DND-41 (cell line): ENCODE data around the gene STRA8.

ENCODE experiments used
- ATAC-seq: fragments of 200-7000 bp; cut with Tn5 transposase; 3 replicates; pipeline ENCODE4 v1.9.1; 2021; ENCODE audit warnings: low read depth; ENCODE audit not compliant: insufficient read depth
- DNase-seq: peaks from one replicate; pipeline ENCODE4 v3.0.0-alpha.2; 2020
- H2AFZ ChIP-seq: 2 replicates; pipeline ENCODE4 v1.6.0; 2012; ENCODE audit warnings: low read depth, low read length
- H3K27ac ChIP-seq: 2 replicates; pipeline ENCODE4 v1.5.1; 2012; ENCODE audit warnings: low read length, inconsistent platforms
- H3K27me3 ChIP-seq: fragments of 200-600 bp; sonication (generic); 2 replicates; pipeline ENCODE4 v1.6.0; 2012; ENCODE audit warnings: low read length, mild to moderate bottlenecking, inconsistent platforms; ENCODE audit not compliant: insufficient read depth, poor library complexity
- H3K36me3 ChIP-seq: 2 replicates; pipeline ENCODE4 v1.5.1; 2012; ENCODE audit warnings: low read length, inconsistent platforms; ENCODE audit not compliant: insufficient read depth
- H3K4me1 ChIP-seq: 2 replicates; pipeline ENCODE4 v1.5.1; 2012; ENCODE audit warnings: mild to moderate bottlenecking, low read length; ENCODE audit not compliant: insufficient read depth
- H3K4me2 ChIP-seq: 2 replicates; pipeline ENCODE4 v1.6.0; 2012; ENCODE audit warnings: mild to moderate bottlenecking, moderate library complexity, low read length, inconsistent platforms; ENCODE audit not compliant: insufficient read depth
- H3K4me3 ChIP-seq, 2 experiments: fragments of 200-600 bp in 1 of 2; shearing (Covaris generic) in 1 of 2; 2 replicates each; pipeline ENCODE4 v1.5.1; 2012 to 2016; ENCODE audit warnings: inconsistent platforms in 2 of 2, low read length in 2 of 2, mild to moderate bottlenecking in 2 of 2, low read depth in 1 of 2, moderate library complexity in 1 of 2
- H3K79me2 ChIP-seq: 2 replicates; pipeline ENCODE4 v1.6.0; 2012; ENCODE audit warnings: low read length, inconsistent platforms; ENCODE audit not compliant: insufficient read depth
- H3K9ac ChIP-seq: 2 replicates; pipeline ENCODE4 v1.6.0; 2012; ENCODE audit warnings: low read depth, mild to moderate bottlenecking, inconsistent platforms, low read length, moderate library complexity
- H3K9me3 ChIP-seq: 2 replicates; pipeline ENCODE4 v1.5.1; 2012; ENCODE audit warnings: low read length, moderate library complexity, mild to moderate bottlenecking, inconsistent platforms; ENCODE audit not compliant: insufficient read depth, severe bottlenecking
- H4K20me1 ChIP-seq: 2 replicates; pipeline ENCODE4 v1.6.0; 2012; ENCODE audit warnings: low read length; ENCODE audit not compliant: insufficient read depth
- CTCF ChIP-seq: IDR thresholded peaks from 2 replicates; pipeline ENCODE4 v1.5.1; 2012; ENCODE audit warnings: borderline replicate concordance, low read length, moderate library complexity, mild to moderate bottlenecking; ENCODE audit not compliant: poor library complexity, severe bottlenecking; ENCODE audit errors: extremely low read depth
- EZH2 ChIP-seq: IDR thresholded peaks from 3 replicates; pipeline ENCODE4 v1.6.1; 2012; ENCODE audit warnings: borderline replicate concordance, low read depth, mild to moderate bottlenecking, moderate library complexity, low read length, inconsistent platforms; ENCODE audit not compliant: severe bottlenecking

STRA8 gene

GRCh38 chr7:135204876-135205275, 28.8 kb upstream of the STRA8 start:
- H2AFZ ChIP-seq: no peak overlapping the region
- no peak overlapping the region for H3K27ac ChIP-seq
- DNase-seq (no peak), ATAC-seq (no peak)
- no peaks in the 10 kb centered on the region for H3K79me2 ChIP-seq
- no peak overlapping the region for H3K4me2 ChIP-seq
- no peaks in the 10 kb centered on the region for H4K20me1 ChIP-seq
- no peak overlapping the region for H3K9ac ChIP-seq
- H3K4me3 ChIP-seq: no peak overlapping the region
- H3K4me1 ChIP-seq: no peaks in the 10 kb centered on the region
- TF ChIP-seq EZH2 (no peak), CTCF (no peak)
- no peaks in the 10 kb centered on the region for H3K9me3 ChIP-seq
- peaks cover 16% of the 10 kb centered on the region; the same call in 1 of the 2 replicates for H3K36me3 ChIP-seq
- H3K27me3 ChIP-seq: no peaks in the 10 kb centered on the region

GRCh38 chr7:135205850-135206249, 27.8 kb upstream of the STRA8 start:
- peaks cover 10% of the 10 kb centered on the region; the same call in 1 of the 2 replicates for H3K36me3 ChIP-seq
- no peaks in the 10 kb centered on the region for H3K9me3 ChIP-seq
- ATAC-seq (no peak), DNase-seq (no peak)
- no peak overlapping the region for H2AFZ ChIP-seq
- H3K27ac ChIP-seq: no peak overlapping the region
- no peak overlapping the region for H3K4me3 ChIP-seq
- TF ChIP-seq CTCF (no peak), EZH2 (no peak)
- no peak overlapping the region for H3K4me2 ChIP-seq
- H3K9ac ChIP-seq: no peak overlapping the region
- no peaks in the 10 kb centered on the region for H4K20me1 ChIP-seq
- H3K4me1 ChIP-seq: peaks cover 8% of the 10 kb centered on the region
- no peaks in the 10 kb centered on the region for H3K27me3 ChIP-seq
- H3K79me2 ChIP-seq: no peaks in the 10 kb centered on the region

GRCh38 chr7:135206941-135207391, 26.7 kb upstream of the STRA8 start:
- peaks cover 11% of the 10 kb centered on the region for H3K4me1 ChIP-seq
- no peak overlapping the region for H3K4me3 ChIP-seq
- H3K4me2 ChIP-seq: no peak overlapping the region
- H3K27me3 ChIP-seq: no peaks in the 10 kb centered on the region
- H3K79me2 ChIP-seq: no peaks in the 10 kb centered on the region
- no peak overlapping the region for H2AFZ ChIP-seq
- no peaks in the 10 kb centered on the region for H3K9me3 ChIP-seq
- H3K27ac ChIP-seq: no peak overlapping the region
- H3K9ac ChIP-seq: no peak overlapping the region
- no peak for TF ChIP-seq CTCF
- TF ChIP-seq EZH2: no peak
- ATAC-seq: no peak
- no peak for DNase-seq
- no peaks in the 10 kb centered on the region for H4K20me1 ChIP-seq
- H3K36me3 ChIP-seq: peaks cover 6% of the 10 kb centered on the region; the same call in 1 of the 2 replicates
